A549 (cell line): Measurements from ENCODE around the gene ATG4D. TPM values are rescaled to one million over a fixed set of nuclear protein-coding genes. Genes with fewer than 3 reads are reported as not detected.

ENCODE experiments used
- ATAC-seq, 2 experiments: fragments of 200-7000 bp in 1 of 2; fragments of >200 bp in 1 of 2; cut with Nextera tagmentation in 1 of 2; cut with Tn5 transposase in 1 of 2; 3 replicates each; pipeline versions ENCODE4 v1.8.0 to v1.9.1; 2018 to 2020; ENCODE audit warnings: mild to moderate bottlenecking in 1 of 2, moderate library complexity in 1 of 2
- CTCF ChIA-PET: fragments of 300-600 bp; sonication (Branson Sonifier 250); formaldehyde crosslinking; extraction: SDS; loops from one replicate; lab custom pipeline; 2021; ENCODE audit warnings: antibody characterized with exemption, inconsistent platforms; lab: Yijun Ruan, JAX
- POLR2A ChIA-PET: fragments of 350-600 bp; formaldehyde crosslinking; extraction: SDS; loops from one replicate; lab custom pipeline; 2021; ENCODE audit warnings: antibody characterized with exemption, inconsistent platforms; lab: Yijun Ruan, JAX
- DNase-seq, 2 experiments: peaks; one replicate each; pipeline versions ENCODE4 v3.0.0 to v3.0.0-alpha.2; 2011 to 2016; ENCODE audit warnings: low read depth in 1 of 2, low spot score in 1 of 2
- FAIRE-seq: peaks from 2 replicates; lab custom pipeline; 2011; peaks lifted over from hg19 to GRCh38; lab: Jason Lieb, UNC
- H3K27ac ChIP-seq, 2 experiments: fragments of >200 bp; sonication (Bioruptor Twin); formaldehyde crosslinking; 3 replicates each; pipeline ENCODE4 v1.5.1; 2016 to 2017
- H3K4me1 ChIP-seq: fragments of >200 bp; sonication (Bioruptor Twin); formaldehyde crosslinking; 3 replicates; pipeline ENCODE4 v1.6.1; 2016
- H3K4me2 ChIP-seq: fragments of >200 bp; sonication (Bioruptor Twin); formaldehyde crosslinking; 3 replicates; pipeline ENCODE4 v1.6.1; 2016
- H3K4me3 ChIP-seq: fragments of >200 bp; sonication (Bioruptor Twin); formaldehyde crosslinking; 3 replicates; pipeline ENCODE4 v1.5.1; 2016
- H3K9me3 ChIP-seq: fragments of >200 bp; sonication (Bioruptor Twin); formaldehyde crosslinking; 3 replicates; pipeline ENCODE4 v1.6.1; 2016
- HOXB5 ChIP-seq: fragments of 250-450 bp; sonication (Bioruptor Pico); IDR thresholded peaks from 2 replicates; pipeline ENCODE4 v1.5.0; 2020; ENCODE audit warnings: mild to moderate bottlenecking, moderate library complexity
- JUN ChIP-seq, 2 experiments: fragments of >200 bp; sonication (Bioruptor Twin); formaldehyde crosslinking; IDR thresholded peaks; 2 replicates in 1 of 2; 3 replicates in 1 of 2; pipeline ENCODE4 v1.6.1; 2016 to 2017
- KDM5A ChIP-seq: fragments of 200-600 bp; sonication (generic); IDR thresholded peaks from 2 replicates; pipeline ENCODE4 v1.6.1; 2016; ENCODE audit warnings: antibody characterized with exemption, mild to moderate bottlenecking
- MYC ChIP-seq: IDR thresholded peaks from 2 replicates; pipeline ENCODE4 v1.6.1; 2012; ENCODE audit warnings: mild to moderate bottlenecking, inconsistent platforms, low read length, improper control_type of control experiment, borderline replicate concordance
- PHF8 ChIP-seq: fragments of 200-600 bp; sonication (generic); IDR thresholded peaks from 2 replicates; pipeline ENCODE4 v1.6.1; 2016; ENCODE audit warnings: low read depth, mild to moderate bottlenecking, antibody characterized with exemption, moderate library complexity, borderline replicate concordance
- POLR2A ChIP-seq: IDR thresholded peaks from 2 replicates; pipeline ENCODE4 v1.6.1; 2012; ENCODE audit warnings: mild to moderate bottlenecking, low read length
- POLR2AphosphoS2 ChIP-seq: conservative IDR thresholded peaks from 2 replicates; pipeline ENCODE4 v1.6.1; 2012; ENCODE audit warnings: low read length, improper control_type of control experiment, inconsistent platforms
- RCOR1 ChIP-seq: fragments of 150-350 bp; IDR thresholded peaks from 2 replicates; pipeline ENCODE4 v1.6.1; 2014; ENCODE audit warnings: antibody characterized with exemption, low read length, low read depth
- RFX5 ChIP-seq: fragments of 450-650 bp; IDR thresholded peaks from 2 replicates; pipeline ENCODE4 v1.7.1; 2014; ENCODE audit warnings: antibody characterized with exemption, mild to moderate bottlenecking, moderate library complexity
- TP53 ChIP-seq: fragments of 250-450 bp; sonication (Bioruptor Pico); IDR thresholded peaks from 2 replicates; pipeline ENCODE4 v1.5.0; 2021; ENCODE audit warnings: mild to moderate bottlenecking, moderate library complexity
- WGBS: methylation state at CpG from one replicate; pipeline ENCODE4 v1.1.6; 2017; ENCODE audit errors: missing lambda C conversion rate; 5-methylcytosine and 5-hydroxymethylcytosine counted together
- polyA plus RNA-seq, 4 experiments: library from polyadenylated mRNA; depleted of rRNA in 3 of 4; stranded (reverse); fragments of >200 nt; fragmentation: RNase III in 1 of 4; extraction: RNeasy Plus Mini Kit Qiagen cat#74134 plus additional on column Dnase treatment in 1 of 4; gene quantifications; 2 replicates in 3 of 4; 3 replicates in 1 of 4; pipeline ENCODE4 v1.2.3, GENCODE V29; 2011 to 2017
- TF ChIP-seq, protein P1 (sequence below): fragments of 450-650 bp; IDR thresholded peaks from 2 replicates; pipeline ENCODE4 v1.6.1; 2014; ENCODE audit warnings: antibody characterized with exemption
- TF ChIP-seq, protein P2 (sequence below): fragments of >200 bp; sonication (Bioruptor Twin); formaldehyde crosslinking; IDR thresholded peaks from 3 replicates; pipeline ENCODE4 v1.6.1; 2016
- TF ChIP-seq, protein P3 (sequence below): IDR thresholded peaks from 2 replicates; pipeline ENCODE4 v1.6.1; 2012
- TF ChIP-seq, protein P4 (sequence below): IDR thresholded peaks from 2 replicates; pipeline ENCODE4 v1.6.1; 2012; ENCODE audit warnings: low read depth, borderline replicate concordance

Gene ATG4D
- polyA plus RNA-seq, 2 of the 4 experiments (the other 2 are of a cell fraction): 7.3 to 10.7 TPM

DNA sequence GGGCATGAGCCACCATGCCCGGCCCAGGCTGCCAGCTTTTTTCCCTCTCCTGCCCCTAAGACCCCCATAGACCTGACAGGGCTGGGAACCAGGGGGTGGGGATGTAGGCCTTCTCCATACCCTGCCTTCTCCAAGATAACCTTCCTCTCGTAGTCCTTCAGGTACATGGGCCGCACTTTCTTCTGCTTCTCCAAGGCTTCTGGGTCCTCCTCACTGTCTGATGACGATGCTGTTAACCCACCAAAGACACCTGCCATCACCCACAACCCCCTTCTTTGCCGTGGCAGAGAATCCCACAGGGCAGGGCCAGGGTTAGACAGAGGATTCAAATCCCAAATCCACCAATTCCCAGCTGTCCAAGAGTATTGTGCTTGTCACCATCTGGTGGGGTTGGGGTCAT, 18.9 kb downstream of the ATG4D start:
- FAIRE-seq (no peak), ATAC-seq (no peak), DNase-seq (no peak)
- WGBS: 90% methylated on average over 5 of the region's 5 CpGs
- no peak overlapping the region for H3K4me3 ChIP-seq
- CTCF ChIA-PET: interaction anchor here (1.6 to 1.8 kb wide), 2 partner anchors 52 to 137 kb away, joined by 5 read pairs; no protein-coding TSS in a partner anchor
- no peak overlapping the region for H3K4me2 ChIP-seq
- no peak overlapping the region for H3K27ac ChIP-seq
- TF ChIP-seq TP53 (CRISPR knock-in tag) (no peak), RCOR1 (no peak)
- no peaks in the 10 kb centered on the region for H3K9me3 ChIP-seq
- H3K4me1 ChIP-seq: peaks cover 14% of the 10 kb centered on the region; the same call in 2 of the 3 replicates
- POLR2A ChIA-PET: no interaction called here

DNA sequence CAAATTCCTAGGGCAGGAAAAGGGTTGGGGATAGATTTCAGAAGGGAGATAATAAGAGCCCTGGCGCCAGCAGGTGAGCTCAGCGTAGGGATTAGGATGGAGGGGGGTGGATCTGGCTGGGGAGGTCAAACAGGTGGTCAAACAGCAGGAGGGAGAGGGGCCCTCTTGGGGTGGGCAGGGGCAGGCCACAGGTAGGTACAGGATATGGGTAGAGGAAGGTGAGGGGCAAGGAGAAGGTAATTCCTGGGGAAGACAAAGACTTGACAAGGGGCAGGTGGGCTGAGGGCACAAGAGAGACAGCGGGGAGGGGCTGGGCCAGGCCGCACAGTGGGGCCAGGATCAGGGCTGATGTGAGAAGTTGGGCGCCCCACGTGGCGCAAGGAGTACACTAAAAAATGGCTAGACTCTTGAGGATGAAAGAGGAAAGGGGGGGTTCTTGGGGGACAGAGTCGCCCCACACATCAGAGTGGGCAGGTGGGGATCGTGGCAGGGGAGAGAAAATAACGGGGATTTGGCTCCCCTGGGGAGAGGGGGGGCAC, 21.4 kb downstream of the ATG4D start:
- H3K9me3 ChIP-seq: no peaks in the 10 kb centered on the region
- FAIRE-seq (no peak), DNase-seq (peak; percentile 44 to 67), ATAC-seq (peak; percentile 32 to 38; a peak in 3 of 6 replicates)
- peak overlapping the region; percentile 86 for H3K4me2 ChIP-seq
- ChIA-PET POLR2A (no interaction called here), CTCF (interaction anchor here (0.6 to 3.0 kb wide), 2 partner anchors 57 to 59 kb away, joined by 3 to 11 read pairs; no protein-coding TSS in a partner anchor)
- WGBS: 33% methylated on average over 8 of the region's 10 CpGs
- TF ChIP-seq HOXB5: no peak
- no peak for TF ChIP-seq RFX5
- TF ChIP-seq, protein P1, sequence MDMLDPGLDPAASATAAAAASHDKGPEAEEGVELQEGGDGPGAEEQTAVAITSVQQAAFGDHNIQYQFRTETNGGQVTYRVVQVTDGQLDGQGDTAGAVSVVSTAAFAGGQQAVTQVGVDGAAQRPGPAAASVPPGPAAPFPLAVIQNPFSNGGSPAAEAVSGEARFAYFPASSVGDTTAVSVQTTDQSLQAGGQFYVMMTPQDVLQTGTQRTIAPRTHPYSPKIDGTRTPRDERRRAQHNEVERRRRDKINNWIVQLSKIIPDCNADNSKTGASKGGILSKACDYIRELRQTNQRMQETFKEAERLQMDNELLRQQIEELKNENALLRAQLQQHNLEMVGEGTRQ: peak; percentile 2; the same call in 1 of the 2 replicates
- H3K4me3 ChIP-seq: peak overlapping the region; percentile 75
- H3K27ac ChIP-seq: peak overlapping the region; percentile 81 to 96
- peaks cover 25% of the 10 kb centered on the region for H3K4me1 ChIP-seq

DNA sequence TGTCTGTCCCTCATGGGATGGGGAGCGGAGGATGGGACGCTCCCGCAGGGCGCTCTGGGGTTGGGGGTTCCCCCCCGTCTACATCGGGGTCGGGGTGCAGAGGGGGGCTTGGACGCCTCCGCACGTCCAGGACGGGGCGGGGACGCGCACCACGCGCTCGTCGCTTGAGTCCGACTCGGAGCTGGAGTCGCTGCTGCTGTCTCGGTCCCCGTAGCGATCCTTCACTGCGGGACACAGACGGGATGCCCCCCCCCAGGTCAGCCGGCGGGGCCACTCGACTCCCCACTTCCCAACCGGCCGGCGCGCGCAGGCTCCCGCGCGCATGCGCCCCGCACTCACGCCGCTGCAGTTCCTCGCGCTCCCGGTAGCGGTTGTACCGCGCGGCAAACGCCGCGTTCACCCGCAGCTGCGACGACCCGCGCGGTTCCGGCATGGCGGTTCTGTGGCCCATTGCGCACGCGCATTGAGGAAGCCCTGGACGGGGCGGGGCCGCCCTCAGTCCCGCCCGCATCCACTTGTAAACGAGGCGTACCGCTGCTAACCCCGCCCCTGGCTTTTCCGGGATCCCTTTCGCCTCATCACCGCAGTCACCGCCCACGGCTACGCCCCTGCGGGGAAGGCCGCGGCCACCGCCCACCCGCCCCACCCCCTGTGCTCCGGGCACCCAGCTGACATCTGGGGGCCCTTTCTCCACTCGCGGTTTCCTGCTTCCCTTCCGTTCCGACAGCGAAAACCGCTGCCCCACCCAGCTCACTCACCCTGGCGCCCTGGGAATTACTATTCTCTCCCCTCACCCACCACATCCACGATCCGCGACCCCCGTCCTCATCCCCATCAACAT, 22.1 kb downstream of the ATG4D start, which contains the start of gene KRI1:
Gene KRI1 (minus strand): TSS at position 444 of the 841 bp plus-strand sequence. CDS start 11 bp downstream, at position 433.
- no peaks in the 10 kb centered on the region for H3K9me3 ChIP-seq
- TF ChIP-seq, protein P2, sequence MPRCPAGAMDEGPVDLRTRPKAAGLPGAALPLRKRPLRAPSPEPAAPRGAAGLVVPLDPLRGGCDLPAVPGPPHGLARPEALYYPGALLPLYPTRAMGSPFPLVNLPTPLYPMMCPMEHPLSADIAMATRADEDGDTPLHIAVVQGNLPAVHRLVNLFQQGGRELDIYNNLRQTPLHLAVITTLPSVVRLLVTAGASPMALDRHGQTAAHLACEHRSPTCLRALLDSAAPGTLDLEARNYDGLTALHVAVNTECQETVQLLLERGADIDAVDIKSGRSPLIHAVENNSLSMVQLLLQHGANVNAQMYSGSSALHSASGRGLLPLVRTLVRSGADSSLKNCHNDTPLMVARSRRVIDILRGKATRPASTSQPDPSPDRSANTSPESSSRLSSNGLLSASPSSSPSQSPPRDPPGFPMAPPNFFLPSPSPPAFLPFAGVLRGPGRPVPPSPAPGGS: no peak
- TF ChIP-seq JUN (IDR thresholded peaks at IDR 0.05) (peak in 1 of 2 experiments; percentile 68; a peak in 2 of 5 replicates), KDM5A (no peak), POLR2AphosphoS2 (no peak), TP53 (CRISPR knock-in tag) (no peak), PHF8 (0 out of 2 replicates have a peak, but pooled peaks have one; percentile 20), MYC (0 out of 2 replicates have a peak, but pooled peaks have one; percentile 72), POLR2A (peak; percentile 89)
- TF ChIP-seq, protein P1: no peak
- TF ChIP-seq, protein P3, sequence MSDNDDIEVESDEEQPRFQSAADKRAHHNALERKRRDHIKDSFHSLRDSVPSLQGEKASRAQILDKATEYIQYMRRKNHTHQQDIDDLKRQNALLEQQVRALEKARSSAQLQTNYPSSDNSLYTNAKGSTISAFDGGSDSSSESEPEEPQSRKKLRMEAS: peak; percentile 94
- TF ChIP-seq, protein P4, sequence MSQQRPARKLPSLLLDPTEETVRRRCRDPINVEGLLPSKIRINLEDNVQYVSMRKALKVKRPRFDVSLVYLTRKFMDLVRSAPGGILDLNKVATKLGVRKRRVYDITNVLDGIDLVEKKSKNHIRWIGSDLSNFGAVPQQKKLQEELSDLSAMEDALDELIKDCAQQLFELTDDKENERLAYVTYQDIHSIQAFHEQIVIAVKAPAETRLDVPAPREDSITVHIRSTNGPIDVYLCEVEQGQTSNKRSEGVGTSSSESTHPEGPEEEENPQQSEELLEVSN: peak; percentile 96
- CTCF ChIA-PET: interaction anchor here (0.5 to 3.0 kb wide), 6 partner anchors 14 to 60 kb away, joined by 3 to 12 read pairs (median 4); no protein-coding TSS in a partner anchor
- no peak for FAIRE-seq
- H3K4me2 ChIP-seq: peak within 1 kb of the TSS; percentile 90
- POLR2A ChIA-PET: no interaction called here
- H3K27ac ChIP-seq: peak within 1 kb of the TSS; percentile 81 to 96
- peak; percentile 90 to 95 for DNase-seq
- H3K4me1 ChIP-seq: peaks cover 25% of the 10 kb centered on the region
- ATAC-seq: peak; percentile 68 to 77
- under 1% methylated on average over 27 of the region's 94 CpGs for WGBS
- peak within 1 kb of the TSS; percentile 75 for H3K4me3 ChIP-seq
